Ascending aorta (tissue), 2 donors: ENCODE data around the gene HIBADH. TPM values are rescaled to one million over a fixed set of nuclear protein-coding genes. Genes with fewer than 3 reads are reported as not detected.

ENCODE experiments used
- DNase-seq, 2 donors: peaks; one replicate each; pipeline ENCODE4 v3.0.0-alpha.2; 2019; ENCODE audit warnings: low spot score in 2 of 2
- H3K27ac ChIP-seq, 2 donors: fragments of 200-600 bp; sonication (generic); one replicate each; pipeline ENCODE4 v1.5.1; 2016 to 2017; ENCODE audit warnings: mild to moderate bottlenecking in 1 of 2
- H3K27me3 ChIP-seq: fragments of 200-600 bp; sonication (generic); one replicate; pipeline ENCODE4 v1.5.1; 2017
- H3K36me3 ChIP-seq, 2 donors: fragments of 200-600 bp; sonication (generic); one replicate each; pipeline ENCODE4 v1.5.1; 2016
- H3K4me1 ChIP-seq, 2 donors: fragments of 200-600 bp; sonication (generic); one replicate each; pipeline ENCODE4 v1.5.1; 2016 to 2017; ENCODE audit warnings: mild to moderate bottlenecking in 1 of 2
- H3K4me3 ChIP-seq, 2 donors: fragments of 200-600 bp; sonication (generic); one replicate each; pipeline ENCODE4 v1.5.1; 2016 to 2017; ENCODE audit warnings: mild to moderate bottlenecking in 1 of 2
- H3K9me3 ChIP-seq, 2 donors: fragments of 200-600 bp; sonication (generic); one replicate each; pipeline ENCODE4 v1.5.1; 2016
- CTCF ChIP-seq, 3 experiments: fragments of 200-600 bp in 2 of 3; fragments of 450-650 bp in 1 of 3; sonication (generic) in 2 of 3; IDR thresholded peaks; one replicate each; pipeline ENCODE4 v1.5.1; 2016 to 2019; ENCODE audit warnings: antibody characterized with exemption in 3 of 3, mild to moderate bottlenecking in 1 of 3, moderate library complexity in 1 of 3
- intact Hi-C: fragments of 100-400 bp; cut with DNase I; formaldehyde crosslinking; loops from one replicate; pipeline ENCODE4 v1.15.1; 2023
- total RNA-seq: library from RNA; depleted of rRNA; stranded (reverse); fragments of >200 nt; gene quantifications from one replicate; pipeline ENCODE4 v1.1.0, GENCODE V29; 2016

HIBADH gene
- total RNA-seq, 1 donor from 2014 or later, result 10.6 TPM

GRCh38 chr7:27519793-27520469, 142.8 kb downstream of the HIBADH start:
- H3K27ac ChIP-seq, result no peak overlapping the region
- H3K4me3 ChIP-seq, result no peak overlapping the region
- H3K27me3 ChIP-seq, result no peaks in the 10 kb centered on the region
- H3K36me3 ChIP-seq, result peaks cover 4% of the 10 kb centered on the region in 2 donors
- no peak for DNase-seq
- no peaks in the 10 kb centered on the region for H3K9me3 ChIP-seq
- TF ChIP-seq CTCF (IDR thresholded peaks at IDR 0.05), result no peak
- intact Hi-C loops, result no loop called here
- no peaks in the 10 kb centered on the region for H3K4me1 ChIP-seq

DNA sequence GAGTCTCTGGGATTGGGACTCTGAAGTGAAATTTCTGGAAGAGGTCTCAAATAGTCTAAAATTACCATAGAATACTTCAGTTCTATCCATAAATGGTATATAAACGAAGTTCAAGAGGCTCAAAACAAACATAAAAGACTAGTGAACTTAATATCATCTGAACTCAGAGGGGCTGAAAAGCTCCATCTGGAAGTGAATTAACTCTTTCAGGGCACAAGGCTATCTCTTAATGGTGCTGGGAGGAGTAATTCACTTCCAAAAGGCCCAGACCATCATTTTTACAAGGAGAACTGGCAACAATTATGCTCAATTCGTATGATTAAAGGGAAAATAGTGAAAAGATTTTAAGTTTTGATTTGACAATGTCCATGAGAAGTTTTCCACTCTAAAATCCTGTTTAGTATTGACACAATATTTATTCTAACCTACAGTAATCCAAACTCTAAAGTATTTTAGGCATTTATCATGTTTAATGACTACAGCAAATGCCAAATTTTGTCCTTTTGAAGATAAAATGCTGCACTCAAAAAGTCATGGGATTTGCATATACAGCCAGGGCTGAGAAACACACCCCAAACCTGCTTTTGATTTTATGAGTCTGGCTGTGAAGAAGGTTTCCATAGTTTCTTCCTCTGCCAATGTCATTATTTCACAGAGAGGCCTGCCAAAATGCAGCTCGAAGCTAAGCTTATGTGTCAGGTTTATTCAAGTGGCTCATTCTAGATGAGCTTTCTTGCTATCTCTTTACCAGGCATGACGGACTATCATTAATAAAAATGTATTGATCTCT, 143.9 kb downstream of the HIBADH start:
- DNase-seq, result no peak
- Histone ChIP-seq H3K27me3 (no peaks in the 10 kb centered on the region), H3K9me3 (no peaks in the 10 kb centered on the region), H3K36me3 (no peaks in the 10 kb centered on the region), H3K27ac (no peak overlapping the region), H3K4me3 (no peak overlapping the region), H3K4me1 (no peaks in the 10 kb centered on the region)
- TF ChIP-seq CTCF (IDR thresholded peaks at IDR 0.05), result no peak
- intact Hi-C loops, result no loop called here

GRCh38 chr7:27516421-27516820, 146.3 kb downstream of the HIBADH start:
- no peak for DNase-seq
- Histone ChIP-seq H3K36me3 (no peaks in the 10 kb centered on the region), H3K27ac (no peak overlapping the region), H3K4me3 (no peak overlapping the region), H3K4me1 (no peaks in the 10 kb centered on the region), H3K27me3 (no peaks in the 10 kb centered on the region), H3K9me3 (no peaks in the 10 kb centered on the region)
- no peak for TF ChIP-seq CTCF (IDR thresholded peaks at IDR 0.05)
- intact Hi-C loops, result no loop called here

DNA sequence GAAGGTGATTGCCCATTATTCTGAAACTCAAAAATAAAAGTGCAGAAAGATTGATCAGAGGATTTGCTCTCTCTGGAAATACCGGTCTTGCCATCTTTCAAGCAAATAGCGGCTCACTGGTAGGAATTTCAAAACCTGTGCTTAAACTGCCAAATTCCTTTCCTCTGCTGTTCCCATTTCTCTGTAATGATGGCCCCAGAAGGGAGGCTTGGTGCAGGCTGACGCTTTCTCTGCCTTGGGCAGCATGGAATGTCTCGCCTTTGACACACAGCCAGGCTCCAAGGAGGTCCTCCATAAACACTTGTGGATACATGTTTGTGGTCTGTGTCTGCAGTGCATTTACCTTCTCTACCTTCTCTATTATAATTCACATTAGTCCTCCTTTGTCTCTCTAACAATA, 146.8 kb downstream of the HIBADH start:
- H3K36me3 ChIP-seq, result no peaks in the 10 kb centered on the region
- no peak overlapping the region for H3K4me3 ChIP-seq
- no peaks in the 10 kb centered on the region for H3K9me3 ChIP-seq
- no peak for TF ChIP-seq CTCF (IDR thresholded peaks at IDR 0.05)
- H3K4me1 ChIP-seq, result no peaks in the 10 kb centered on the region
- DNase-seq, result no peak
- no peak overlapping the region for H3K27ac ChIP-seq
- H3K27me3 ChIP-seq, result no peaks in the 10 kb centered on the region
- intact Hi-C loops, result no loop called here

DNA sequence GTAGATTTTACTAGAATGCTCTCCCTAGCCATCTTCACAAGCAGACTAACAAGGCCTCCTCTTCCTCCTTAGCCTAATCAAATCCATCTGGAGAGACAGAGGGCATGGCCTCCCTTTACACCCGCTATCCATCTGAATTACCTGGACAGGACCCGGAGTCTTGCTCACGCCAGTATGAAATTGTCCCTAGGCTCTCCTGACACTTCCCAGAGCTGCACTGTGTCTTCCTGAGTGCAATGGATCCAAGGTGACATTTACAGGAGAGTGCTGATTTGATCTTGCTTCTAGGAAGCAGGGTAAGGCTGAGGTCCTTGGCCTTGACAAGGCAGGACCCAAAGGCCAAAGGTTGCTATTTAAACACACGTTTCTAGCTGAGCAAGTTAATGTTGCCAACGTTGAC, 147.8 kb downstream of the HIBADH start:
- Histone ChIP-seq H3K27me3 (no peaks in the 10 kb centered on the region), H3K4me3 (no peak overlapping the region), H3K27ac (no peak overlapping the region), H3K9me3 (no peaks in the 10 kb centered on the region), H3K4me1 (no peaks in the 10 kb centered on the region), H3K36me3 (no peaks in the 10 kb centered on the region)
- no peak for DNase-seq
- no peak for TF ChIP-seq CTCF (IDR thresholded peaks at IDR 0.05)
- intact Hi-C loops, result no loop called here
